Inferior parietal cortex (tissue), 1 donor: Measurements from ENCODE around the gene SFMBT1.

ENCODE experiments used
- DNase-seq: peaks from one replicate; pipeline ENCODE4 v3.0.0-alpha.2; 2016; ENCODE audit errors: extremely low spot score

SFMBT1 gene

GRCh38 chr3:53045518-53046170 lies at the start of gene SFMBT1:
TSS of gene SFMBT1 (minus strand) at chr3:53046073. CDS start at chr3:52969128, 76,945 bp downstream.
- peak; percentile 53 for DNase-seq

GRCh38 chr3:53092942-53093341 lies 47.1 kb upstream of the SFMBT1 start:
- no peak for DNase-seq

GRCh38 chr3:53092216-53092615 lies 46.3 kb upstream of the SFMBT1 start:
- DNase-seq: no peak

- DNase-seq: no peak
Measured at GRCh38 chr3:53091011-53091410, 45.1 kb upstream of the SFMBT1 start.

- no peak for DNase-seq
Measured at GRCh38 chr3:53089511-53089910, 43.6 kb upstream of the SFMBT1 start.

- no peak for DNase-seq
Measured at GRCh38 chr3:53085476-53085875, 39.6 kb upstream of the SFMBT1 start.

- no peak for DNase-seq
Measured at GRCh38 chr3:53084310-53085001, 38.6 kb upstream of the SFMBT1 start.

- DNase-seq: no peak
Measured at GRCh38 chr3:53083949-53084309, 38.1 kb upstream of the SFMBT1 start.

GRCh38 chr3:53083521-53083920 lies 37.6 kb upstream of the SFMBT1 start:
- no peak for DNase-seq

- DNase-seq: no peak
Measured at GRCh38 chr3:53082736-53083135, 36.9 kb upstream of the SFMBT1 start.

GRCh38 chr3:53081318-53081717 lies 35.4 kb upstream of the SFMBT1 start:
- DNase-seq: no peak

- DNase-seq: no peak
Measured at GRCh38 chr3:53080612-53081205, 34.8 kb upstream of the SFMBT1 start.

- no peak for DNase-seq
Measured at GRCh38 chr3:53079791-53080555, 34.1 kb upstream of the SFMBT1 start.

- no peak for DNase-seq
Measured at GRCh38 chr3:53079147-53079546, 33.3 kb upstream of the SFMBT1 start.

GRCh38 chr3:53078656-53079055 lies 32.8 kb upstream of the SFMBT1 start:
- no peak for DNase-seq

GRCh38 chr3:53077476-53078220 lies 31.8 kb upstream of the SFMBT1 start:
- no peak for DNase-seq

- DNase-seq: no peak
Measured at GRCh38 chr3:53075743-53076140, 29.9 kb upstream of the SFMBT1 start.

GRCh38 chr3:53074761-53075742 lies 29.2 kb upstream of the SFMBT1 start:
- no peak for DNase-seq

GRCh38 chr3:53074366-53074696 lies 28.5 kb upstream of the SFMBT1 start:
- no peak for DNase-seq

- no peak for DNase-seq
Measured at GRCh38 chr3:53073553-53074365, 27.9 kb upstream of the SFMBT1 start.
